Measurements from ENCODE around the gene TBC1D22A.
"Not testable (repeated sequence)": the region's sequence is repeated elsewhere in the genome, so short reads cannot be mapped to it uniquely, and the experiment has no call there.

Gene TBC1D22A

GRCh38 chr22:47155912-47156311, 393.5 kb downstream of the TBC1D22A start:
- DNase-seq (ENCODE audit: low spot score): no peak

- DNase-seq (ENCODE audit: low spot score): no peak
Observed at GRCh38 chr22:47156352-47157092, 394.1 kb downstream of the TBC1D22A start.

- DNase-seq (ENCODE audit: low spot score): no peak
Observed at GRCh38 chr22:47157093-47157420, 394.6 kb downstream of the TBC1D22A start.

GRCh38 chr22:47157486-47158270, 395.2 kb downstream of the TBC1D22A start:
- DNase-seq (ENCODE audit: low spot score): no peak

- DNase-seq (ENCODE audit: low spot score): no peak
Observed at GRCh38 chr22:47158457-47158856, 396.0 kb downstream of the TBC1D22A start.

GRCh38 chr22:47159592-47159991, 397.1 kb downstream of the TBC1D22A start:
- no peak for DNase-seq (ENCODE audit: low spot score)

- DNase-seq (ENCODE audit: low spot score): no peak
Observed at GRCh38 chr22:47160141-47160541, 397.7 kb downstream of the TBC1D22A start.

- no peak for DNase-seq (ENCODE audit: low spot score)
Observed at GRCh38 chr22:47160781-47161520, 398.5 kb downstream of the TBC1D22A start.

- no peak for DNase-seq (ENCODE audit: low spot score)
Observed at GRCh38 chr22:47161631-47162030, 399.2 kb downstream of the TBC1D22A start.

GRCh38 chr22:47162865-47163264, 400.4 kb downstream of the TBC1D22A start:
- no peak for DNase-seq (ENCODE audit: low spot score)

GRCh38 chr22:47163481-47163855, 401.0 kb downstream of the TBC1D22A start:
- no peak for DNase-seq (ENCODE audit: low spot score)

GRCh38 chr22:47163856-47164513, 401.5 kb downstream of the TBC1D22A start:
- DNase-seq (ENCODE audit: low spot score): no peak

- DNase-seq (ENCODE audit: low spot score): no peak
Observed at GRCh38 chr22:47164514-47165337, 402.3 kb downstream of the TBC1D22A start.

- no peak for DNase-seq (ENCODE audit: low spot score)
Observed at GRCh38 chr22:47165338-47166032, 403.0 kb downstream of the TBC1D22A start.

GRCh38 chr22:47166033-47166404, 403.6 kb downstream of the TBC1D22A start:
- no peak for DNase-seq (ENCODE audit: low spot score)

GRCh38 chr22:47166446-47167016, 404.1 kb downstream of the TBC1D22A start:
- peak; percentile 91 for DNase-seq (ENCODE audit: low spot score)

GRCh38 chr22:47167056-47167455, 404.6 kb downstream of the TBC1D22A start:
- no peak for DNase-seq (ENCODE audit: low spot score)

GRCh38 chr22:47167921-47168320, 405.5 kb downstream of the TBC1D22A start:
- DNase-seq (ENCODE audit: low spot score): not testable (repeated sequence)

GRCh38 chr22:47168441-47168840, 406.0 kb downstream of the TBC1D22A start:
- no peak for DNase-seq (ENCODE audit: low spot score)
